PFSK-1 (cell line): Measurements from ENCODE around the gene ZDHHC20.

ENCODE experiments used
- FOXP2 ChIP-seq: optimal IDR thresholded peaks from 2 replicates; pipeline ENCODE3; 2011; ENCODE audit warnings: borderline replicate concordance, control low read depth, inconsistent platforms; ENCODE audit not compliant: insufficient read depth; ENCODE audit errors: extremely low read length, extremely low read depth
- POLR2AphosphoS5 ChIP-seq: IDR thresholded peaks from 2 replicates; pipeline ENCODE4 v1.6.1; 2012; ENCODE audit warnings: low read depth, mild to moderate bottlenecking, control low read depth, low read length, moderate library complexity
- TAF1 ChIP-seq: IDR thresholded peaks from 2 replicates; pipeline ENCODE4 v1.6.1; 2012; ENCODE audit warnings: low read length, control low read depth, borderline replicate concordance; ENCODE audit not compliant: insufficient read depth

DNA sequence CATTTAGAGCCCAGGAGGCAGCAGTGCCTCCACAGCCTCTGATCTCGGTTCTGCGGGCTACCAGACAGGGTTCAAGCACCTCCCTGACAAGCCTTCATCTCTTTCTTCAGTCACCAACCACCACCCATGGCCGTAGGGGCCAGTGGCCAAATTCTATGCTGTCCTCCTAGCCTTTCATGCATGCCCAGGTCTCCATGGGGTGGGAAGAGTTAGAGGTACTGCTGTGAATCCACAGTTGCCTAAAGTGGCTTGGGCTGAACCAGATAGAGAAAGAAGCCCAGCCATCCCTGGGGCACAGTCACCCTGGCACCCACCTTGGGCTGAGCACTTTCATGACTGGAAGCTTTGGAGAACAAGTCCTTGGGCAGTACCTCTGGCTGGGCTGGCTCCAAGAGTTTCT lies 97.4 kb downstream of the ZDHHC20 start:
- TF ChIP-seq TAF1: no peak
- no peak for TF ChIP-seq POLR2AphosphoS5
- no peak for TF ChIP-seq FOXP2
